HFF-Myc (cell line): Measurements from ENCODE around the gene TGFB3.

Experiments
- DNase-seq: peaks from one replicate; pipeline ENCODE4 v3.0.0-alpha.2; 2011; ENCODE audit warnings: low read depth; ENCODE audit errors: extremely low read depth
- H3K4me3 ChIP-seq: replicated peaks from 2 replicates; pipeline ENCODE4 v1.5.1; 2011; ENCODE audit warnings: low read depth, mild to moderate bottlenecking, control low read depth, low read length
- CTCF ChIP-seq: IDR thresholded peaks from 2 replicates; pipeline ENCODE4 v1.5.1; 2012; ENCODE audit warnings: mild to moderate bottlenecking, low read depth, low read length, control low read depth; ENCODE audit errors: missing control alignments

TGFB3 gene

GRCh38 chr14:75913183-75913582 lies 68.6 kb downstream of the TGFB3 start:
- TF ChIP-seq CTCF = no peak
- no peak for DNase-seq
- H3K4me3 ChIP-seq = no peak overlapping the region

DNA sequence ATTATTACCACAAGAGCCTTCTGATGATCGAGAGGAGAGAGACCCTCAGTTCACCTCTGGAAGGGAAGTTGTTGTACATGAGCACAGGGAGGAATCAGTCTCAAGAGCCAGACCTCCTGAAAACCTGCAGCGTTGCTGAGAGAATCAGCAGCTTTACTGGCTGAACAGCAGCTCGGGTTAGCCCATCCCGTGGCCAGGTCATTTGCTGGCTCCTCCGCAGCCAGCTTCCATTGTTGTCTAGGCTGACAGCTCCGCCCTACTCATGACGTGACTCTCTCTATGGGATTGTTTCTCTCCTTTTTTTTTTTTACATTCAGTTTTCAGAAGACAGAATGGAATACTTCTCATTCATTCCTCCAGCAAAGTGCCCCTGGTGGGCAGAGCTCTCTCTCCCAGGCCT lies 69.9 kb downstream of the TGFB3 start:
- no peak for DNase-seq
- TF ChIP-seq CTCF = no peak
- H3K4me3 ChIP-seq = no peak overlapping the region

DNA sequence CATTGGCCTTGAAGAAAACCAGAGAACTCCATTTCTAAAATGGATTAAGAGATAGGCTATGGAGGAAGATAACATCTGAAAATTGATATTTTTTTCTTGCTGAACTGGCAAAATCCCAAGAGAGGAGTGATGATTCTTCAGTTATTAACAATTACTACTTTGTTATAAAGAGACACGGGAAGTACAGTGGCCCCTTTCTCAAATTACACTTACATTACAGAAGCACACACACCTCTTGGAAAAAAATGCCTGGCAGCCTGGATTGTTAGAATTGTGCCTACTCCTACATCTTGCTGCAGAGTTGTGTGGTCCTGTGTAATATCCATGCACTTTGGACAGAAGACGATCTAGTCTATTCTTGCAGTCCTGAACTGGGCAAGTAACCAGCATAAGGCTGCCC lies 71.7 kb downstream of the TGFB3 start:
- TF ChIP-seq CTCF = no peak
- H3K4me3 ChIP-seq = no peak overlapping the region
- DNase-seq = no peak

DNA sequence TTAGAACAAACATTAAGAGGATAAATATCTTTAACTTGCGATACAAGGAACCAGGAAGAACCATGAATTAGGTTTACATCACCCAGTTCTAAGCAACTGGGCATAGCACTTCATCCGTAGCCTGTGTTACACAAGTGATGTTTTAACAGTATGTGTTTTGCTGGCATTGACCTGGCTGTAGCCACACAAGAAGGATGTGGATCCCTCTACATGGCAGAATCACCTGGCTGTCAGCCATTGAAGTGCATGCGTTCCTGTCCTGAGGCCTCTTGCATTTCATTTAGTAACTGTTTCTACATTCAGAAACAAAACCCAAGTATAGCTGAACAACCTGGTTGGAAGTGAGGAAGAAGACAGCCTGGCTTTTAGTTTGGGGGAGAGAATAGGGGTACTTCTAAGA lies 72.2 kb downstream of the TGFB3 start:
- no peak for TF ChIP-seq CTCF
- DNase-seq = no peak
- no peak overlapping the region for H3K4me3 ChIP-seq
